Measurements from ENCODE around the gene IPO13.
A peak's percentile ranks its signal among the peaks of the same experiment; 100 is the strongest.

The IPO13 gene

DNA sequence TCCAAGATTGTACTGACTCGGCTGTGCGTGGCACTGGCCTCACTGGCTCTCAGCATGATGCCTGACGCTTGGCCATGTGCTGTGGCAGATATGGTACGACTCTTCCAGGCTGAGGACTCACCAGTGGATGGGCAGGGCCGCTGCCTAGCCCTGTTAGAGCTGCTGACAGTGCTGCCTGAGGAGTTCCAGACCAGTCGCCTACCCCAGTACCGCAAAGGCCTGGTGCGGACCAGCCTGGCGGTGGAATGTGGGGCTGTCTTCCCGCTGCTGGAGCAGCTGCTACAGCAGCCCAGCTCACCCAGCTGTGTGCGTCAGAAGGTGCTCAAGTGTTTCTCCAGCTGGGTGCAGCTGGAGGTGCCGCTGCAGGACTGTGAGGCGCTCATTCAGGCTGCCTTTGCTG is 2.9 kb downstream of the IPO13 start:
- no peak for DNase-seq (ENCODE audit: low spot score)

DNA sequence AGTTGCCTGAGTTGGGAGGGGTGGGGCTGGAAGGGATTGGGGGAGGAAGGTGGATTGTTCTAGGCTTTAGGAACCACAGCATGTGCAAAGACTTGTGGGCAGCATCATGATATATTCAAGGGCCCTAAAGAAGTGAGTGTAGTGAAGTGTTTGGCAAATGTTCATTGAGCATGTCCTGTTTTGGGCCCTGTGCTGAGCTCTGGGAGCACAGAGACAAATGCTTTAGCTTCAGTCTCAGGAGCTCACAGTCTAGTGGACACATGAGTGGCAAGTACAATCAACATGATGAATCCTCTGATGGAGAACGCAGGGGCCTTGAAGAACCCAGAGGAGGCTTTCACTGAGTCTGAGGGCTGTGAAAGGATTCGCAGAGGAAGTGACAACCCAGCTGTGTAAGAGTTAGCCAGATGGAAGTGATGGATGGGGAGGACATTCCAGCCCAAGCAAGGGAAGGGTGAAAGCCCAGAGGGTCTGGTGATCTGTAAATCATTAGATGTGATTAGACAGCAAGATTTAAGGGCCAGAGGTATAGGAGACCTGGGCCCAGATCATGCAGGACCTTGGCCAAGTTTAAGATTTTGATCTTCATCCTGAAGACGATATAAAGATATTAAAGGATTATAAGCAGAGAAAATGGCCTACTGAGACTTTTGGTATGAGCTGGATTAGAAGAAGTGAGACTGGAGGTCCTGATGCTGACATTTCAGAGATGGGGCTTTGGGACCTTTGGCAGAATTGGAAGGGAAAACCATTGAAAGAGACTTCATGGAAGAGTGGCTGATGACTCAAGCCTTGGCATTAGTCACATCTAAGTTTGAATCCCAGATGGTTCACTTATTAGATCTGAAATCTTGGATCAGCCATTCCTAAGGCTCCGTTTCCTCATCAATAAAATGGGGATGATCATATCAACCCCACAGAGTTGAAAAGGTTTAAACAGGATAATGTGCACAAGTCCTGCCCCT is 4.6 kb downstream of the IPO13 start:
- DNase-seq (ENCODE audit: low spot score), result no peak

DNA sequence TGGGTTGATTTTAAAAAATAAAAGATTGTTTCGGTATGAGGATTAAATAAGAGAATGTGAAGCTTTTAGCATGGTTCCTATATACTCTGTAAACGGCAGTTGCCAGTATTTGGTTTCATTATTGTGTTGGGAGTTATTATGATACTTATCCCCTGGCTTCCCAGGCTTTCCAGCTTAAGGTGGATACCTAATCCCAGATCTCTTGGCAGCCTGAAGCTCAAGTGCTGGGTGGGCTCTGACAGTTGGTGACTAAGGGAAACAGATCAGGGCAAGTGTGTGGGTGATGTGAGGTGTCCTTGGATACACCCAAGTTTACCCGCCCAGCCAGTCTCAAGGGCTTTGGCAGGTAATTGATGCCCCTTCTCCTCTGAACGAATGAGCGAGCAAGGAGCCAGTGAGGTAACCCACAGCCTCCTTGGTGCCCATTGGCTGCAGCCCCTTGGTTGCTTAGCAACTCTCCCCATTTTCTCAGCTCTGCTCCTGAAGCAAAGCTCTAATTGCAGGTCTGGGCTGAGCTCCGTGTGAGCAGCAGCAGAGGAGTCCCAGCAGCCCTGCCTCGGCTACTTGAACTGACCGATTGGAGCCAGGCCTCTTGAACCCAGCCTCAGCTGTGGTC is 6.1 kb downstream of the IPO13 start:
- DNase-seq (ENCODE audit: low spot score), result no peak

DNA sequence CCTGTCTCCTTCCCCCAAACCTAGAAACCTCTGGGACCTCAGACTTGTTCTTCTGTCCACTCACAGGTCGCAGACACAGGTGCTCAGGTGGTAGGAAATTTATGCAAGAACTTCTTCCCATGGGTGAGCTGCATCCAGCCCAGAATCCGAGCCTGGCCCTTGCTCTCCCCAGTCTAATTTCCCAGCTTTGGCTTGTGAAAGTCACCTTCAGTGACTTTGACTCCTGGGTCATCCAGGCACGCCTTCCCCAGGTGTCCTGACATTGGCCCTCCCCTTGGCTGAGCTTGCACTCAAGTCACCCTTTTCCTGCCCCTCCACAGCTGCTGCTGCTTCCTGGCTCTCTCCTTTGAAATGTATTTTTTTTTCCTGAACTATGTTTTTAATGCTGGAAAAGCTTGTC is 6.6 kb downstream of the IPO13 start:
- no peak for DNase-seq (ENCODE audit: low spot score)

DNA sequence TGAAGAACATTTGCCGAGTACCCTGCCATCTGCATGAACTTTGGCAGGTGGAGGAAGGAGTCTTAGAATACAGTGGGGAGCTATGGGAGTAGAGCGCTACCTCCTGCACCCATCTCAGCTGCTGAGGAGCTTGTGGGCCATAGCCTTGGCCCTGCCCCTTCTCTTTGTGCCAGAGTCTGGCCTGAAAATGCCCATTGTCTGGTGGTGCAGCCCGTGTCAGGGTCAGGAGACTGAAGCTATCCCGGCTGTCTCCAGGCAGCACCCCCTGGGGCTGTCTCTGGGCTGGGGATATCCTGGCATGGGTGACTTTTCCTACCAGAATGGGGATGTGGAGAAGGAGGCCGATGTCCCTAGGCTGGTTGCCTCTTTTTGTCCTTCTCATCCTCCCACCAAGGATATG is 7.3 kb downstream of the IPO13 start:
- DNase-seq (ENCODE audit: low spot score), result no peak

- no peak for DNase-seq (ENCODE audit: low spot score)
Measured at GRCh38 chr1:43956234-43956633, 9.5 kb downstream of the IPO13 start.

DNA sequence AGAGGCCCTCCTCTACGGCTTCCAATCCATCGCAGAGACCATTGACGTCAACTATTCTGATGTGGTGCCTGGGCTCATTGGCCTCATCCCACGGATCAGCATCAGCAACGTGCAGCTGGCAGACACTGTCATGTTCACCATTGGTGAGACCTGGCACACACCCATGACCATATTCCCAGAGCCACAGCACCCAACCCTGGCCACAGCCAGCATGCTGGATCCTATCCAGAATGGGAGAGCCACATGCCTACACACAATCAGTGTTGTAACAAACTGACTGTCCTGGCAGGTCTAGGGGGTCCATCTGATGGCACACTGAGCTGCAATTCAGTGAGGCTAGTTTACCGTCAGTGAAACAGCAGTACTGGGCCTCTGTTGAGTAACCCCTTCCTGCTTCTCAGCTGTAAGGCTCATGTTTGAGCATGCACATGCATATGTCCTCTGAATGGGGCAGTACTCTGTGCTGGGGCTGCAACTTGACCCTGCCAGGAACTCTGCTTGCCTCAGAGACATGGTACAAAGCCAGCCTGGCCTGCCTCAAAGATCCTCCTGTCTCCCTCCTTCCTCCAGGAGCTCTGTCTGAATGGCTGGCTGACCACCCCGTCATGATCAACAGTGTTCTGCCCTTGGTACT is 10.8 kb downstream of the IPO13 start:
- DNase-seq (ENCODE audit: low spot score), result no peak

DNA sequence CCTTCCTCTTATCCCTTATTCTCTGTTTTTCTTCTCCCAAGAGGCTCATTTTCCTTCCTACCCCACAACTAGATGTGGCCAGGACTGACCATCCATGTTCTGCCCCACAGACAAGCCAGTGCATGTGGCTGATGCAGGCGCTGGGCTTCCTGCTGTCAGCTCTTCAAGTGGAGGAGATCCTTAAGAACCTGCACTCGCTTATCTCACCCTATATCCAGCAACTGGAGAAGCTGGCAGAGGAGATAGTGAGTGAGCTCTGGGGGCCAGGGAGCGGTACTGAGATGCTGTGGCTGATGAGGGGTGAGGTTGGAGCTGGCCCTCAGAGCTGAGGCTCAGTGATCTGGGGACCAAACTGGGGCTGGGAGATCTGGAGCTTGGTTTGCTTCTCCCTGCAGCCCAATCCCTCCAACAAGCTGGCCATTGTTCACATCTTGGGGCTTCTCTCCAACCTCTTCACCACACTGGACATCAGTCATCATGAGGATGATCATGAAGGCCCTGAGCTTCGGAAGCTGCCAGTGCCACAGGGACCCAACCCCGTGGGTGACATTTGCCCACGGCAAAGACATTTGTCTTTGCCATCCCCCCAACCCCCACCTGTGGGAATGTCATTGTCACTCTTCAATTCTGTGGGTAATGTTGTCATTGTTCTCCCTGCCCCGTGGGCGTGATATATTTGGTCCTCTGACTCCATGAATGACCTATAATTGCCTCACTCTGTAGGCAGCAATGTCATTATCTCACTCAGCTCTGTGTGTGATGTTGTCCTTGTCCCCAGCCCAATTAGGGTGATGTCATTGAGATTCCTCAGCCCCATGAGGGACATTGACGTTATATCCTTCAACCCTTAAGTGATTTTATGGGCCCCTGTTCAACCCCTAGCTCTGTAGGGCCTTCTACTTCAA is 11.9 kb downstream of the IPO13 start:
- DNase-seq (ENCODE audit: low spot score), result no peak

GRCh38 chr1:43960798-43961197 is 14.0 kb downstream of the IPO13 start:
- DNase-seq (ENCODE audit: low spot score), result no peak

DNA sequence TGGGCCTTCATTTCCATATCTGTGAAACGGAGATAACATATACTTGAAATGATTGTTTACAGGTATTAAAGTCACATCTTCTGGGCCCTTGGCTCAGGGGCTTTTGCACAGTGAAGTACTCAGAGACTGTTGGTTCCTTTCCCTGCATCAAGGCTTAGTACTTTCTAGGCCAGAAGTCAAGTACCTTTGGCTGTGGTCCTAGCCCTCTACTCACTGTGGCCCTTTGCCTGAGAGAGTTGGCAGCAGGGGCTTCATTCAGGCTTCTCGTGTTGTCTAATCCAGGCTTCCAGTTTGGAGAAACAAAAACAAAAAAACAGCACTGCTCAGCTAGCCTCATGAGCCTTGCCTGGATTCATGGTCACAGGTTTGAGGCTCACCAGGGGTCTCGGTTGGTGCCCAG is 14.9 kb downstream of the IPO13 start:
- DNase-seq (ENCODE audit: low spot score), result no peak

GRCh38 chr1:43962324-43962723 is 15.6 kb downstream of the IPO13 start:
- DNase-seq (ENCODE audit: low spot score), result no peak

DNA sequence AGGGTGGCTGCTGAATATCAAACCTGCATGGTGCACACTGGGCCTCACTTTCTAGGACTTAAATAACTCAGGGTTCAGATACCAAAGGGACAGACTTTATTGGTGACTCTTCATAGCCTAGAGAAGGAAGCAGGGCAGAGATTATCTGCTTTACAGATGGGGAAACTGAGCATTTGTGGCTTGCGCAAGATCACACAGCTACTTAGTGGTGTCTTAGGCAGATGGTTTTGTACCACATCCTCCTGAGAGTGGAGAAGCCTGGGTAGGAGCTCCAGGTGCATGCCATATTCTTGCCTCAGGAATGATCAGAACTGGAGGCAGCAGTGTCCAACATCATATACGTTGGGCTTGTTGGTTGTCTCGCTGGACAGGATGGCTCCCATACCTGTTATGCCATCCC is 16.3 kb downstream of the IPO13 start:
- no peak for DNase-seq (ENCODE audit: low spot score)

GRCh38 chr1:43963890-43964289 is 17.1 kb downstream of the IPO13 start:
- no peak for DNase-seq (ENCODE audit: low spot score)

- no peak for DNase-seq (ENCODE audit: low spot score)
Measured at GRCh38 chr1:43965316-43965715, 18.6 kb downstream of the IPO13 start.

- no peak for DNase-seq (ENCODE audit: low spot score)
Measured at GRCh38 chr1:43968348-43968948, 21.7 kb downstream of the IPO13 start.

GRCh38 chr1:43969416-43969745 is 22.6 kb downstream of the IPO13 start:
- no peak for DNase-seq (ENCODE audit: low spot score)

DNA sequence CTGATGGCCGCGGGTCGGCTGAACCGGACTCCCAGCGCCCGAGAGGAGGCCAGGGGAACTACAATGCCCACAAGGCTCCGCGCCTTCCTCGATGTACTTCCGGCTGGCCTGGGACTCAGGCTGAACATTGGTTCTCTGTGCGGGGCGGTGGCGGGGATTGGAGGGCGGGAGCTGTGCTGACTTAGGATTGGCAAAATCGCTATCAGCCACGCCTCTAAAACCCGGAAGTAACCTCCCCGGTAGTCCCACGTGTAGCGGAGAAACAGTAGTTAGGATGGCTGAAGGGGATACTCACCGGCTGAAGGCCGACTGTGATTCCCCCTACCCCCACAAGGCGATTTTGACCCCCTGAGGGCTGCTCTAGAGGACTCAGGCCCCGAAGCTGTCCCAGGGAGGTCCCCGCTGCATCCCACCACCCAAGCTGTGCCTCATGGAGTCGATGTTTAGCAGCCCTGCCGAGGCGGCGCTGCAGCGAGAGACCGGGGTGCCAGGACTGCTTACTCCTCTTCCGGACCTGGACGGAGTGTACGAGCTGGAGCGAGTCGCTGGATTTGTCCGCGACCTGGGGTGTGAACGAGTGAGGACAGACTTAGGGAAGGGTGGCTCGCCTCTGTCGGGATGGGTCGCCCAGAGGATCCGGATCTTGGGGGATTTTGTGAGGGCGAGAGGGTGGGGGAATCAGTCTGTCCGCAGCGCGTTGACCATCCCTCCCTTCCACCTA is 23.2 kb downstream of the IPO13 start, which contains the start of gene DPH2:
TSS of gene DPH2 (plus strand) at position 265 of the 721 bp plus-strand sequence. CDS start at position 431, 166 bp downstream.
- DNase-seq (ENCODE audit: low spot score), result peak; percentile 99

DNA sequence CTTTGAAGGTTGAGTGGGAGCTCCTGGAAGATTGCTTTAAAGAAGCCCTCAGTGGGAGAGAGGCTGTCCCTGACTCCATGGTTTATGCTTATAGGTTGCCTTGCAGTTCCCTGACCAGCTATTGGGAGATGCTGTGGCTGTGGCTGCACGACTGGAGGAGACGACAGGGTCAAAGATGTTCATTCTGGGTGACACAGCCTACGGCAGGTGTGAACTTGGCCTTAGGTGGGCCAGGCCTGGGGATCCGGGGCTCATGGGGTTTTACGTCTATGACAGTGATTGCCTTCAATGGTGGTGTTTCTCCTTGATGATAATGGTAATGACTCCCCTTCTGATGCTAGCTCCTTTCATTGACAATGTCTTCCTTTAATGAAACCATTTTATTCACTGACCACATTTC is 23.8 kb downstream of the IPO13 start:
- DNase-seq (ENCODE audit: low spot score), result no peak

DNA sequence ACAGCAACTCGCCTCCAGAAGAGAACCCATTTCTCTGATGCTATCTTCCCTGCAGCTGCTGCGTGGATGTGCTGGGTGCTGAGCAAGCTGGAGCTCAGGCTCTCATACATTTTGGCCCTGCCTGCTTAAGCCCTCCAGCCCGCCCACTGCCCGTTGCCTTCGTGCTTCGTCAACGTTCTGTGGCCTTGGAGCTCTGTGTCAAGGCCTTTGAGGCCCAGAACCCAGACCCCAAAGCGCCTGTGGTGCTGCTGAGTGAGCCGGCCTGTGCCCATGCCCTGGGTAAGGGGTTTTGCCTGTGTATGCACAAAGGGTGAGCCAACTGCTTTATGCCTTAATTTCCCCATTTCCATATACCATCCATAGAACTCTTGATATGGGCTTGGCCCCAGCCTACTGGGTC is 24.2 kb downstream of the IPO13 start:
- no peak for DNase-seq (ENCODE audit: low spot score)

DNA sequence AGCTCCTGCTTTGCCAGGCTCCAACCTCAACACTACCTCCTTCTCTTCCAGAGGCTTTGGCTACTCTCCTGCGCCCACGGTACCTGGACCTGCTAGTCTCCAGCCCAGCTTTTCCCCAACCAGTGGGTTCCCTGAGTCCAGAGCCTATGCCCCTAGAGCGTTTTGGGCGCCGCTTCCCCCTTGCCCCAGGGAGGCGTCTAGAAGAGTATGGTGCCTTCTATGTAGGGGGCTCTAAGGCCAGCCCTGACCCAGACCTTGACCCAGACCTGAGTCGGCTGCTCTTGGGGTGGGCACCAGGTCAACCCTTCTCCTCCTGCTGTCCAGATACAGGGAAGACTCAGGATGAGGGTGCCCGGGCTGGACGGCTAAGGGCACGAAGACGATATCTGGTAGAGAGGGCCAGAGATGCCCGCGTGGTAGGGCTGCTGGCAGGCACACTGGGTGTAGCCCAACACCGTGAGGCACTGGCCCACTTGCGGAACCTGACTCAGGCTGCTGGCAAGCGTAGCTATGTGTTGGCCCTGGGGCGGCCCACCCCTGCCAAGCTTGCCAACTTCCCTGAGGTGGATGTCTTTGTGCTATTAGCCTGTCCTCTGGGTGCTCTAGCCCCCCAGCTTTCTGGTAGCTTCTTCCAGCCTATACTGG is 24.7 kb downstream of the IPO13 start:
- no peak for DNase-seq (ENCODE audit: low spot score)

Measured in HuH-7.5 (cell line).